PC-9 (cell line): ENCODE data around the gene ZFHX2. TPM values are rescaled to one million over a fixed set of nuclear protein-coding genes. Genes with fewer than 3 reads are reported as not detected.

Experiments used
- BruUV-seq: library from RNA; stranded (reverse); fragments of 400-500 nt; replicated peaks from 2 replicates; lab custom pipeline; 2021; lab: Mats Ljungman, UMichigan
- CTCF ChIA-PET: fragments of 300-600 bp; sonication (Branson Sonifier 250); formaldehyde crosslinking; loops from one replicate; lab custom pipeline; 2022; ENCODE audit warnings: antibody characterized with exemption; lab: Charles Lee
- POLR2A ChIA-PET: fragments of 300-600 bp; sonication (Branson Sonifier 250); formaldehyde crosslinking; loops from one replicate; lab custom pipeline; 2022; ENCODE audit warnings: antibody characterized with exemption; ENCODE audit not compliant: unreplicated experiment; lab: Charles Lee
- DNase-seq, 2 experiments: peaks; one replicate each; pipeline versions ENCODE4 v3.0.0 to v3.0.0-alpha.2; 2015 to 2022; ENCODE audit warnings: mixed read lengths in 1 of 2
- H2AFZ ChIP-seq: fragments of 200-600 bp; sonication (generic); 2 replicates; pipeline ENCODE4 v1.8.1; 2017; ENCODE audit warnings: antibody characterized with exemption
- H3F3A ChIP-seq: fragments of 200-600 bp; sonication (generic); 2 replicates; pipeline ENCODE4 v1.8.1; 2017; ENCODE audit warnings: antibody characterized with exemption, mild to moderate bottlenecking, low read depth; ENCODE audit not compliant: insufficient read depth
- H3K27ac ChIP-seq: fragments of 200-600 bp; sonication (generic); 2 replicates; pipeline ENCODE4 v1.6.1; 2016; ENCODE audit warnings: mixed run types
- H3K27me3 ChIP-seq: fragments of 200-600 bp; sonication (generic); 2 replicates; pipeline ENCODE4 v1.6.1; 2016; ENCODE audit warnings: low read depth, mixed run types; ENCODE audit not compliant: insufficient read depth
- H3K36me3 ChIP-seq: fragments of 200-600 bp; sonication (generic); 2 replicates; pipeline ENCODE4 v1.6.1; 2016; ENCODE audit warnings: low read depth, mixed run types
- H3K4me1 ChIP-seq: fragments of 200-600 bp; sonication (generic); replicated peaks from 2 replicates; pipeline ENCODE4 v1.6.1; 2016; ENCODE audit warnings: mixed run types; ENCODE audit not compliant: insufficient read depth
- H3K4me2 ChIP-seq: fragments of 200-600 bp; sonication (generic); 2 replicates; pipeline ENCODE4 v1.6.1; 2017; ENCODE audit warnings: mixed run types
- H3K4me3 ChIP-seq: fragments of 200-600 bp; sonication (generic); 2 replicates; pipeline ENCODE4 v1.6.1; 2016; ENCODE audit warnings: mixed run types
- H3K79me2 ChIP-seq: fragments of 200-600 bp; sonication (generic); 2 replicates; pipeline ENCODE4 v1.6.1; 2017; ENCODE audit warnings: low read depth, mixed run types
- H3K9me2 ChIP-seq: fragments of 200-600 bp; sonication (generic); 2 replicates; pipeline ENCODE4 v1.8.1; 2017; ENCODE audit warnings: mild to moderate bottlenecking; ENCODE audit not compliant: insufficient read depth
- H3K9me3 ChIP-seq: fragments of 200-600 bp; sonication (generic); 2 replicates; pipeline ENCODE4 v1.8.1; 2016; ENCODE audit warnings: low read depth; ENCODE audit not compliant: insufficient read depth
- H4K20me1 ChIP-seq: fragments of 200-600 bp; sonication (generic); 2 replicates; pipeline ENCODE4 v1.8.1; 2017; ENCODE audit not compliant: insufficient read depth
- CTCF ChIP-seq: fragments of 200-600 bp; sonication (generic); conservative IDR thresholded peaks from 2 replicates; pipeline ENCODE4 v1.6.1; 2017; ENCODE audit warnings: mixed run types, antibody characterized with exemption, mild to moderate bottlenecking, moderate library complexity
- EZH2 ChIP-seq: fragments of 200-600 bp; sonication (generic); IDR thresholded peaks from 2 replicates; pipeline ENCODE4 v1.8.0; 2017; ENCODE audit warnings: antibody characterized with exemption, low read depth
- intact Hi-C: fragments of 100-400 bp; cut with micrococcal nuclease; formaldehyde crosslinking; loops from one replicate; pipeline ENCODE4 v1.10.0; 2022; ENCODE audit not compliant: unreplicated experiment
- total RNA-seq: library from RNA; stranded (reverse); gene quantifications from 2 replicates; pipeline ENCODE4 v1.2.3, GENCODE V29; 2021

Gene ZFHX2
- total RNA-seq, 1 experiment from 2014 or later, result 5.3 TPM

GRCh38 chr14:23580152-23580926, 28.8 kb upstream of the ZFHX2 start:
- no peaks in the 10 kb centered on the region for H4K20me1 ChIP-seq
- no peaks in the 10 kb centered on the region for H3K27me3 ChIP-seq
- no peak overlapping the region for H2AFZ ChIP-seq
- no peak overlapping the region for H3K4me3 ChIP-seq
- TF ChIP-seq CTCF, result no peak
- ChIA-PET POLR2A (interaction anchor here (0.6 kb wide), 1 partner anchor 34 kb away, joined by 4 read pairs; no protein-coding TSS in a partner anchor), CTCF (no interaction called here)
- no peak overlapping the region for H3K4me2 ChIP-seq
- no peak overlapping the region for H3K27ac ChIP-seq
- no peaks in the 10 kb centered on the region for H3K36me3 ChIP-seq
- no peaks in the 10 kb centered on the region for H3K9me3 ChIP-seq
- H3K9me2 ChIP-seq, result no peaks in the 10 kb centered on the region
- no peaks in the 10 kb centered on the region for H3K79me2 ChIP-seq
- intact Hi-C loops, result no loop called here
- H3F3A ChIP-seq, result no peaks in the 10 kb centered on the region
- no peaks in the 10 kb centered on the region for H3K4me1 ChIP-seq
- no peak for DNase-seq
- no TSS peak for BruUV-seq

DNA sequence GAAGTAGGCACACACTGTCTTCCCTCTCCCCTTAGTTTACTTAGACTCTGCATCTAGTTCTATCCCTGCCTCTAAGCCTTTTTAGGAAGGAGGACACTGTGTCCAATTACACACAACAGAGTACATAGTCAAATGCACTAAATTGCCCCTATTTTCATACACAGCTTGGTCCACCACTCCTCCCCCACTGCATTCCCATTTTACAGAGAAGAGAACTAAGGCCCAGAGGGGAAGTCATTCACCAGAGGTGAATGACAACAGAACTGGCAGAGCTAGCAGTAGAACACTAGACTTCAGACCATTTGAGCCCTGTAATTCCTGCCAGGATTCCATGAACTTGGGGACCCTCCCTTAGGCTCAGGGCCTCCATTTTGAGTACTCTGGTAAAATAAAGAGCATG, 28.2 kb upstream of the ZFHX2 start:
- Histone ChIP-seq H3K4me2 (no peak overlapping the region), H3F3A (no peaks in the 10 kb centered on the region), H3K36me3 (no peaks in the 10 kb centered on the region), H3K4me1 (no peaks in the 10 kb centered on the region), H3K9me2 (no peaks in the 10 kb centered on the region), H4K20me1 (no peaks in the 10 kb centered on the region), H3K79me2 (no peaks in the 10 kb centered on the region), H2AFZ (no peak overlapping the region), H3K27ac (no peak overlapping the region), H3K9me3 (no peaks in the 10 kb centered on the region), H3K27me3 (no peaks in the 10 kb centered on the region), H3K4me3 (no peak overlapping the region)
- ChIA-PET CTCF (no interaction called here), POLR2A (no interaction called here)
- no TSS peak for BruUV-seq
- intact Hi-C loops, result no loop called here
- no peak for TF ChIP-seq EZH2
- no peak for TF ChIP-seq CTCF
- DNase-seq, result no peak

DNA sequence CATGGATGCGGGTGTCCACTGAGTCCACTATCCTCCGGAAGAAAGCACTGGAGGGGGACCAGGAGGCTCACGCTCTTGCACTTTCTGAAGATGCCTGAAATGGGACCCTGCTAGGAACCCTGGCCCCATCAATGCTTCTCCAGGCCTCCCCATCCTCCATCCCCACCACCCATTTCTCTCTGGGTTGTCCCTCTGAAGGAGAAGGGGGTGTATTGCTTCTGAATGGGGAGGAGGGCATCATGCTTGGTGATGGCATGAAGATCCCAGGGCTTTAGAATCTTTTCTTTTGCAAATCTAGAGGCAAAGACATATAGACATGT, 27.7 kb upstream of the ZFHX2 start:
- Histone ChIP-seq H2AFZ (no peak overlapping the region), H3K79me2 (no peaks in the 10 kb centered on the region), H4K20me1 (no peaks in the 10 kb centered on the region), H3K4me3 (no peak overlapping the region), H3F3A (no peaks in the 10 kb centered on the region), H3K4me2 (no peak overlapping the region), H3K9me2 (no peaks in the 10 kb centered on the region), H3K27me3 (no peaks in the 10 kb centered on the region), H3K36me3 (no peaks in the 10 kb centered on the region), H3K4me1 (no peaks in the 10 kb centered on the region), H3K27ac (no peak overlapping the region), H3K9me3 (no peaks in the 10 kb centered on the region)
- BruUV-seq, result no TSS peak
- DNase-seq, result no peak
- POLR2A ChIA-PET, result no interaction called here
- intact Hi-C loops, result no loop called here
- CTCF ChIA-PET, result interaction anchor here (0.7 kb wide), 1 partner anchor 280 kb away, joined by 3 read pairs; no protein-coding TSS in a partner anchor
- TF ChIP-seq EZH2 (no peak), CTCF (no peak)
